GM23248 (cell line): Measurements from ENCODE around the gene SOX13.

Experiments used
- EZH2 ChIP-seq: fragments of 200-600 bp; sonication (generic); IDR thresholded peaks from 2 replicates; pipeline ENCODE4 v1.6.1; 2018; ENCODE audit warnings: antibody characterized with exemption, mild to moderate bottlenecking; ENCODE audit not compliant: insufficient read depth, poor library complexity, severe bottlenecking
- EZH2phosphoT487 ChIP-seq: fragments of 200-600 bp; sonication (generic); IDR thresholded peaks from 2 replicates; pipeline ENCODE4 v1.6.1; 2018; ENCODE audit warnings: antibody characterized with exemption, moderate library complexity, mild to moderate bottlenecking, low read depth; ENCODE audit not compliant: insufficient read depth

DNA sequence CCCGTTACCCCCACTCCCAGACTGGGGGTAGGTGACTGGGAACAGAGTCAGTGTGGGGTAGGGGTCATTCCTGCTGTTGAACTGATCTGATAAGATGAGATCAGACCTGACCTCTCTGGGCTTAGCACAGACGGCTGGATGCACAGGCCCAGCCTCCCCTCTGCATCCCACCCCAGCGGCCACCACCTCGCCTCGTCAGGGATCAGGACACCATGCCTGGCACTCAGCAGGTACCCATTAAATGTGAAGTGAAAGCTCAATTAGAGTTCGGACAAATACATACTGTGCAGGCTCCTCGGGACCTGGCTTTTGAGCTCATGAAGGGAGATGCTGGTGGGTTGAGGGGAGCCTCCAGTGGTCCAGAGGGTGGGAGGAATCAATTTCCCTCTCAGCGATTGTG lies 15.7 kb downstream of the SOX13 start:
- TF ChIP-seq EZH2phosphoT487 (no peak), EZH2 (no peak)
